Neutrophil (primary cell): ENCODE measurements around the gene MLLT6.

Source experiments
- H3K27ac ChIP-seq: fragments of 200-600 bp; sonication (generic); 2 replicates; pipeline ENCODE4 v1.5.1; 2016; ENCODE audit warnings: mild to moderate bottlenecking, moderate library complexity
- H3K27me3 ChIP-seq: fragments of 200-600 bp; sonication (generic); 2 replicates; pipeline ENCODE4 v1.6.0; 2016; ENCODE audit warnings: mild to moderate bottlenecking
- H3K36me3 ChIP-seq: fragments of 200-600 bp; sonication (generic); 2 replicates; pipeline ENCODE4 v1.5.1; 2017
- H3K4me1 ChIP-seq, 2 experiments: fragments of 200-600 bp in 1 of 2; sonication (generic) in 1 of 2; 1 replicate in 1 of 2; 2 replicates in 1 of 2; pipeline versions ENCODE4 v1.5.1 to v1.6.1; 2013 to 2016; ENCODE audit warnings: low read depth in 1 of 2, low read length in 1 of 2, mild to moderate bottlenecking in 1 of 2, moderate library complexity in 1 of 2; ENCODE audit not compliant: control insufficient read depth in 1 of 2, insufficient read depth in 1 of 2
- H3K4me3 ChIP-seq, 2 experiments: fragments of 200-600 bp in 1 of 2; sonication (generic) in 1 of 2; 1 replicate in 1 of 2; 2 replicates in 1 of 2; pipeline ENCODE4 v1.5.1; 2013 to 2016; ENCODE audit warnings: low read depth in 1 of 2, low read length in 1 of 2, mild to moderate bottlenecking in 1 of 2, moderate library complexity in 1 of 2
- H3K9me3 ChIP-seq: fragments of 200-600 bp; sonication (generic); 2 replicates; pipeline ENCODE4 v1.5.1; 2016
- CTCF ChIP-seq: fragments of 200-600 bp; sonication (generic); IDR thresholded peaks from 2 replicates; pipeline ENCODE4 v1.5.1; 2016; ENCODE audit warnings: antibody characterized with exemption

The MLLT6 gene

GRCh38 chr17:38740044-38740443 is 35.0 kb downstream of the MLLT6 start:
- Histone ChIP-seq H3K27ac (no peak overlapping the region), H3K9me3 (no peaks in the 10 kb centered on the region), H3K4me3 (no peak overlapping the region), H3K36me3 (no peaks in the 10 kb centered on the region), H3K4me1 (no peaks in the 10 kb centered on the region), H3K27me3 (peaks cover 85% of the 10 kb centered on the region)
- TF ChIP-seq CTCF, result no peak

GRCh38 chr17:38740806-38741205 is 35.7 kb downstream of the MLLT6 start:
- H3K27ac ChIP-seq, result no peak overlapping the region
- H3K27me3 ChIP-seq, result peaks cover 87% of the 10 kb centered on the region
- no peaks in the 10 kb centered on the region for H3K36me3 ChIP-seq
- H3K4me3 ChIP-seq, result no peak overlapping the region
- H3K9me3 ChIP-seq, result no peaks in the 10 kb centered on the region
- no peak for TF ChIP-seq CTCF
- H3K4me1 ChIP-seq, result no peaks in the 10 kb centered on the region

GRCh38 chr17:38741461-38741860 is 36.4 kb downstream of the MLLT6 start:
- H3K27ac ChIP-seq, result no peak overlapping the region
- H3K4me1 ChIP-seq, result no peaks in the 10 kb centered on the region
- no peak for TF ChIP-seq CTCF
- peaks cover 87% of the 10 kb centered on the region for H3K27me3 ChIP-seq
- H3K9me3 ChIP-seq, result no peaks in the 10 kb centered on the region
- no peak overlapping the region for H3K4me3 ChIP-seq
- H3K36me3 ChIP-seq, result no peaks in the 10 kb centered on the region

GRCh38 chr17:38741921-38742410 is 36.9 kb downstream of the MLLT6 start:
- peaks cover 87% of the 10 kb centered on the region for H3K27me3 ChIP-seq
- H3K36me3 ChIP-seq, result no peaks in the 10 kb centered on the region
- no peak overlapping the region for H3K4me3 ChIP-seq
- no peak for TF ChIP-seq CTCF
- no peak overlapping the region for H3K27ac ChIP-seq
- peaks cover 0 to under 1% of the 10 kb centered on the region in 2 experiments for H3K4me1 ChIP-seq
- no peaks in the 10 kb centered on the region for H3K9me3 ChIP-seq

GRCh38 chr17:38742411-38743308 is 37.6 kb downstream of the MLLT6 start:
- H3K36me3 ChIP-seq, result no peaks in the 10 kb centered on the region
- peaks cover 2 to 7% of the 10 kb centered on the region in 2 experiments for H3K4me1 ChIP-seq
- H3K9me3 ChIP-seq, result no peaks in the 10 kb centered on the region
- H3K27me3 ChIP-seq, result peaks cover 87% of the 10 kb centered on the region
- no peak overlapping the region for H3K4me3 ChIP-seq
- no peak overlapping the region for H3K27ac ChIP-seq
- TF ChIP-seq CTCF, result no peak
